Smooth muscle cell (in vitro differentiated cells): ENCODE data around the gene GOLT1A. TPM values are rescaled to one million over a fixed set of nuclear protein-coding genes. Genes with fewer than 3 reads are reported as not detected.

Experiments
- DNase-seq: peaks from one replicate; lab custom pipeline; 2025; ENCODE audit not compliant: unreplicated experiment; lab: John Stamatoyannopoulos, UW
- H2AFZ ChIP-seq: fragments of 200-600 bp; sonication (generic); 2 replicates; pipeline ENCODE4 v1.6.0; 2016; ENCODE audit warnings: antibody characterized with exemption, low read depth, mild to moderate bottlenecking
- H3F3A ChIP-seq: fragments of 200-600 bp; sonication (generic); 2 replicates; pipeline ENCODE4 v1.6.0; 2017; ENCODE audit warnings: antibody characterized with exemption, low read depth
- H3K27ac ChIP-seq: fragments of 200-600 bp; sonication (generic); 2 replicates; pipeline ENCODE4 v1.5.1; 2016; ENCODE audit warnings: low read depth, mild to moderate bottlenecking
- H3K27me3 ChIP-seq: fragments of 200-600 bp; sonication (generic); 2 replicates; pipeline ENCODE4 v1.6.1; 2016; ENCODE audit warnings: low read depth, mild to moderate bottlenecking
- H3K36me3 ChIP-seq: fragments of 200-600 bp; sonication (generic); 2 replicates; pipeline ENCODE4 v1.5.1; 2016; ENCODE audit warnings: low read depth
- H3K4me1 ChIP-seq: fragments of 200-600 bp; sonication (generic); 2 replicates; pipeline ENCODE4 v1.5.1; 2016; ENCODE audit warnings: low read depth
- H3K4me2 ChIP-seq: fragments of 200-600 bp; sonication (generic); 2 replicates; pipeline ENCODE4 v1.6.0; 2016; ENCODE audit warnings: mild to moderate bottlenecking
- H3K4me3 ChIP-seq: fragments of 200-600 bp; sonication (generic); 2 replicates; pipeline ENCODE4 v1.5.1; 2016; ENCODE audit warnings: mild to moderate bottlenecking
- H3K79me2 ChIP-seq: fragments of 200-600 bp; sonication (generic); 2 replicates; pipeline ENCODE4 v1.6.0; 2016; ENCODE audit warnings: low read depth, mild to moderate bottlenecking
- H3K9ac ChIP-seq: fragments of 200-600 bp; sonication (generic); 2 replicates; pipeline ENCODE4 v1.6.0; 2016; ENCODE audit warnings: low read depth
- H3K9me3 ChIP-seq: fragments of 200-600 bp; sonication (generic); replicated peaks from 2 replicates; pipeline ENCODE4 v1.5.1; 2016; ENCODE audit warnings: low read depth
- H4K20me1 ChIP-seq: fragments of 200-600 bp; sonication (generic); 2 replicates; pipeline ENCODE4 v1.6.0; 2016; ENCODE audit warnings: low read depth
- CTCF ChIP-seq: fragments of 200-600 bp; sonication (generic); IDR thresholded peaks from 2 replicates; pipeline ENCODE4 v1.5.1; 2017; ENCODE audit warnings: borderline replicate concordance, mild to moderate bottlenecking, antibody characterized with exemption; ENCODE audit not compliant: insufficient read depth, poor library complexity, severe bottlenecking
- WGBS: methylation state at CpG from one replicate; pipeline ENCODE4 v1.1.7; 2016; ENCODE audit warnings: low lambda C conversion rate; 5-methylcytosine and 5-hydroxymethylcytosine counted together
- polyA plus RNA-seq: library from polyadenylated mRNA; unstranded; fragments of >200 nt; fragmentation: Nextera tagmentation; extraction: Ambion mirVana; gene quantifications from 2 replicates; pipeline ENCODE4 v1.2.1, GENCODE V29; 2016
- total RNA-seq: library from RNA; depleted of rRNA; stranded (reverse); fragments of >200 nt; gene quantifications from 2 replicates; pipeline ENCODE4 v1.2.3, GENCODE V29; 2014

The GOLT1A gene
- total and polyA plus RNA-seq, 2 experiments from 2014 or later: 0.54 TPM; not detected in 1

GRCh38 chr1:204172404-204173029, 41.3 kb downstream of the GOLT1A start:
- no peaks in the 10 kb centered on the region for H3K4me1 ChIP-seq
- no peaks in the 10 kb centered on the region for H3K36me3 ChIP-seq
- no peak overlapping the region for H3K4me3 ChIP-seq
- no peaks in the 10 kb centered on the region for H4K20me1 ChIP-seq
- no peaks in the 10 kb centered on the region for H3K79me2 ChIP-seq
- no peak overlapping the region for H2AFZ ChIP-seq
- no peaks in the 10 kb centered on the region for H3K9me3 ChIP-seq
- no peak overlapping the region for H3K27ac ChIP-seq
- no peak overlapping the region for H3K4me2 ChIP-seq
- peaks cover 20% of the 10 kb centered on the region for H3K27me3 ChIP-seq
- WGBS: 84% methylated on average over 2 of the region's 2 CpGs
- no peak for DNase-seq
- TF ChIP-seq CTCF: no peak
- no peak overlapping the region for H3K9ac ChIP-seq
- peaks cover 5% of the 10 kb centered on the region for H3F3A ChIP-seq

- H3K4me1 ChIP-seq: no peaks in the 10 kb centered on the region
- H2AFZ ChIP-seq: no peak overlapping the region
- H3K27ac ChIP-seq: no peak overlapping the region
- no peaks in the 10 kb centered on the region for H3K79me2 ChIP-seq
- peaks cover 5% of the 10 kb centered on the region for H3F3A ChIP-seq
- no peaks in the 10 kb centered on the region for H3K9me3 ChIP-seq
- no peak overlapping the region for H3K4me3 ChIP-seq
- no peak for DNase-seq
- no peaks in the 10 kb centered on the region for H3K36me3 ChIP-seq
- H3K4me2 ChIP-seq: no peak overlapping the region
- TF ChIP-seq CTCF: no peak
- 49% methylated on average over 4 of the region's 4 CpGs for WGBS
- no peak overlapping the region for H3K9ac ChIP-seq
- H4K20me1 ChIP-seq: no peaks in the 10 kb centered on the region
- H3K27me3 ChIP-seq: peaks cover 19% of the 10 kb centered on the region
Observed at GRCh38 chr1:204171751-204172178, 42.0 kb downstream of the GOLT1A start.

GRCh38 chr1:204170494-204171155, 43.2 kb downstream of the GOLT1A start:
- Histone ChIP-seq H3K27me3 (peaks cover 10% of the 10 kb centered on the region), H3K9me3 (no peaks in the 10 kb centered on the region), H3K9ac (no peak overlapping the region), H4K20me1 (no peaks in the 10 kb centered on the region), H2AFZ (no peak overlapping the region), H3F3A (peaks cover 5% of the 10 kb centered on the region), H3K36me3 (no peaks in the 10 kb centered on the region), H3K4me3 (no peak overlapping the region), H3K27ac (no peak overlapping the region), H3K79me2 (no peaks in the 10 kb centered on the region), H3K4me2 (no peak overlapping the region), H3K4me1 (no peaks in the 10 kb centered on the region)
- no peak for TF ChIP-seq CTCF
- 92% methylated on average over 3 of the region's 3 CpGs for WGBS
- DNase-seq: no peak
